NCI-H774 (cell line): ENCODE results near the gene TRRAP.
"Not testable (repeated sequence)": the region's sequence is repeated elsewhere in the genome, so short reads cannot be mapped to it uniquely, and the experiment has no call there.

Experiments
- DNase-seq: peaks from one replicate; lab custom pipeline; 2025; lab: John Stamatoyannopoulos, UW

TRRAP gene

DNA sequence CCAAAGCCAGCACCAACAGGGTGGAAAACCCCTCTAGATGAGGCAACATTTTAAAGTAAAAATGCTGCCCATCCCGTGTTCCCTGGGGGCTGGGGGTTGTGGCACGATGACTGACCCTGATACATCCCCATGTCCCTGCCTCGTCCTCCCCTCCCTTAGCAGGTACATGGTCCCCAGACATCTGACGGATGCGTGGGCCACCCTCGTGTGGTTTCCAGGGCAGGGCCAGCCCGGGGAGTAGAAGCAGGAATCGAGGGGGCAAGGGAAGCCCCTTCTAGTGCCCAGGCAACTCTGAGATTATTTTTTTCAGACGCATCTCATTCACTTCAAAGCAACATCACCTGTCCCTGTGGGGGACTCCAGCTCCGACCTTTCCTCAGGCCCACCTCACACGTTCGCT lies 12.0 kb upstream of the TRRAP start:
- DNase-seq: no peak

DNA sequence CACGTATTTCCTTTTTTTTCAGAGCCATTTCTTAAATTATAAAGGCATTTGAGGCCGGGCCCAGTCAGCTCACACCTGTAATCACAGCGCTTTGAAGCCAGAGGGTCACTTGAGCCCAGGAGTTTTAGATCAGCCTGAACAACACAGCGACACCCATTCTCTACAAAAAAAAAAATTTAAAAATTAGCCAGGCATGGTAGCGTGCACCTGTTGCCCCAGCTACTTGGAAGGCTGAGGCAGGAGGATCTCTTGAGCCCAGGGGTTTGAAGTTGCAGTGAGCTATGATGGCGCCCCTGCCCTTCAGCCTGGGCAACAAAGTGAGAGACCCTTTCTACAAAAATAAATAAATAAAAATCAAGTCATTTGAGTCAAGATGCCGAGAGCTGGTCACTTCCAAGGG lies 11.6 kb upstream of the TRRAP start:
- no peak for DNase-seq

DNA sequence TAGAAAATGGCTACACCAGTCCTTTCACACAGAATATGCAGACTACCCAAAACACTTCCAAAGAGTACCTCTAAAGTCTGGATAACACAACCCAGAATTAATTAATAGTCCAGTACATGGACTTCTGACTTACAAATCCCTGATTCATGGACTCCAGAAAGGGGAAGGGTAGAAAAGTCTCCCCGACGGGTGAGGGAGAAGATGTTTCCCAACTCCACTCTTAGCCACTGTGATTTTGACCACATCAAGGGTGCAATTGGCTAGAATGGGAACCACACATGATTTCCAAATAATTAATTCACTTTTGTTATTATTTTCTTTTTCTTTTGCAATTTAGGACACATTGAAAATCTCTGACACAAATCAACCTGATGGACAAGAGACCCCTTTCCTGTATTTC lies 9.9 kb upstream of the TRRAP start:
- no peak for DNase-seq

DNA sequence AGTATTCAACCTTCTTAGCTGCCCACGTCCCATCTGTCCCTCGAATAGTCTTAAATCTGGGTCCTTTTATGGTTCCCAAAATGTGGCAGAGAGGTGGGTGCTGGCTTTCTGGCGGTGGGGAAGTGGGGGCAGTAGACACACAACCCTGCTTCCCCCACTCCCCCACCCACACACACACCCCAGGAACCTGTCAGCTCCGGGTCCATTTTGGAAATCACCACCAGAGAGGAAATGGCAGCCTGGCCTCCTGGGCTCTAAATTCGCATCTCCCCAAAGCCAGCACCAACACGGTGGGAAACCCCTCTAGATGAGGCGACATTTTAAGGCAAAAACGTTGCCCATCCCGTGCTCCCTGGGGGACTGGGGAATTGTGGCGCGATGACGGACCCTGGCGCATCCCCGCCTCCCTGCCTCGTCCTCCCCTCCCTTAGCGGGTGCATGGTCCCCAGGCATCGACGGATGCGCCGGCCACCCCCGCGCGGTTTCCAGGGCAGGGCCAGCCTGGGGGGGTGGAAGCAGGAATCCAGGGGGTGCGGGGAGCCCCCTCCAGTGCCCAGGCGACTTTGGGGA lies 9.2 kb upstream of the TRRAP start:
- DNase-seq: no peak

DNA sequence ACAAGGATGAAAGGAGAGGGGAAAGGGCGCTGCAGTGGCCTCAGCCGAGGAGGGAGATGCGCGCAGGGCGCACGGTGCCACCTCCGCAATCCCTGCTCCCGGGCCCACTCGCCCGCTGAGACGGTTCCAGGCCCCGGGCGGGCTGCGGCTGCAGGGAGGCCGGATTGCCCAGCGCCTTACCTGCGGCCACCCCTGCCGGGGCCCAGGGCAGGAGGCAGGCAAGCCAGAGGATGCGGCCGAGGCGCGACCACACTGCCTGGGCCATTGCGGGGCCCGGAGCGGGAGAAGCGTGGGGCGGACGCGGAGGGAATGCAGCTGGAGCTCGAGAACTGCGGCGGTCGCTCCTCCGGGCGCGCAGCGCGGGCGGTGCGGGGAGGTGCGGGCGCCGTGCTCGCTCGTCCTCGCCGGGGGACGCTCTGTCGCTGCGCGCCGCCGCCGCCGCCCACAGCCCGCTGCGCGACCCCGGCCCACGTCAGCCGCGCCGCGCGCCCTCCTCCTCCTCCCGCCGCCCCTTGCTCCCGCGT lies 8.7 kb upstream of the TRRAP start, which contains the start of gene TMEM130:
TSS of gene TMEM130 (minus strand) at position 418 of the 524 bp plus-strand sequence. CDS start at position 265, 153 bp downstream.
- no peak for DNase-seq

DNA sequence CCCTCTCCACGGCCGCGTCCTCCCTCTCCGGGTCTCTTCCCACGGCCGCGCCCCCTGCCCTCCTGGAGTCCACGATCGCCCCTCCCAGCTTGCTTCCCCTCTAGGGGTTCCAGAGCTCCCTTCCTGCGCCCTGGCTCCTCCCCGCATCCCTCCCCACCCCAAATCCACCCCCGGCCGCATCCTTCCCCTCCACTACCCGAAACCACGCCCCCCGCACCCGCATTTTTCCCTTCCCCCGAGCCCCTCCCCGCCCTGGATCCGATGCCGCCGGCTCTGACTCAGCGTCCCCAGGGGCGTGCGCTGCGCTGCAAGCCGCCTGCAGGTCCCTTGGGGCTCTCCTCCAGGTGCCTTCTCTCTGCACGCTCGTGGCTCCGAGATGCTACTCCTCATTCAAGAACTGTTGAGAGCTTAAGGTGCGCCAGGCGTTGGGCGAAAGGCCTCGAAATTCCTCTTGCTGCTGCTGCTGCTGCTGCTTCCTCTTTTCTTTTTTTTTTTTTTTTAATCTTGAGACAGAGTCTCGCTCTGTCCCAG lies 8.1 kb upstream of the TRRAP start:
- DNase-seq: no peak

DNA sequence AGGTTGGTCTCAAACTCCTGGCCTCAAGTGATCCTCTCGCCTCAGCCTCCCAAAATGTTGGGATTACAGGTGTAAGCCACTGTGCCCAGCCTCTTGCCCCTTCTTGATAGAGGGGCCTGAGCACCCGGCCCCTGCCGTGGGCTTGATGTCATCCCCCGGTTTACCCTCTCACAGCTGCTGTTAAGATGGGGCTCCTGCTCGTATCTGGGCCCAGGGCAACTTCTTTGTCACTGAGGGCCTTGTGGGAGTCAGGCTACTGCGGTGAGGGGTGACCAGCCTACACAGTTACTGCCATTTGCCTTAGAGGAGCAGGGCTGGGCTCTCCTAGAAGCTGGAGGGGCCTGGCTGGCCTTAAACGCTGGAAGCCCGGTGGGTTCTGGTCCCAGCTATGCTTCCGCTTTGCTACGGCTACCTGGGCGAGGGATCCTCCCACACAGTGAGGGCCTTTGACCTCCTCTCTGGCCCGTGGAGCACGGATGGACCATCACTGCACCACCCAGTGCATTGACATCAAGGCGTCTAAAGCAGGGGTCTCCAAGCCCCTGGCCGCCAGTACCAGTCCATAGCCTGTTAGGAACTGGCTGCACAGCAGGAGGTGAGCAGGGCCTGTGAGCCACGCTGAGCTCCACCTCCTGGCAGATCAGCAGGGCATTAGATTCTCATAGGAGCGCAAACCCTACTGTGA lies 7.4 kb upstream of the TRRAP start:
- no peak for DNase-seq

DNA sequence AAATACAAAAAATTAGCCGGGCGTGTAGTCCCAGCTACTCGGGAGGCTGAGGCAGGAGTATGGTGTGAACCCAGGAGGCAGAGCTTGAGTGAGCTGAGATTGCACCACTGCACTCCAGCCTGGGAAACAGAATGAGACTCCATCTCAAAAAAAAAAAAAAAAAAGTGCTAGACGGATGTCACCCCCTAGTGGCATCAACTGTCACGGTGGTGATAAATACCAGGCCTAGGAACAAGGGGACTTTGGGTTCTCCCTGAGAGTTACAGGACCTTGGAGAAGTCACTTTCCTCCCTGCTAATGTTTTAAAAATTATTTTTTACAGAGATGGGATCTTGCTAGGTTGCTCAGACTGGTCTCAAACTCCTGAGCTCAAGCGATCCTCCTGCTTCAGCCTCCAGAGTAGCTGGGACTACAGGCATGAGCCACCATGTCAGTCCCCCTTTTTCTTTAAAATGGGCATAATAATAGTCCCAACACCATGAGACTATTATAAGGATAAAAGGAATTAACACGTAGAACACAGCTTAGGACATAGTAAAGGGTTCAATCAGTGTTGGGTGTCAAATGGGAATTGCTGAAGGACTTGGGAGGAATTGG lies 5.9 kb upstream of the TRRAP start:
- DNase-seq: no peak

DNA sequence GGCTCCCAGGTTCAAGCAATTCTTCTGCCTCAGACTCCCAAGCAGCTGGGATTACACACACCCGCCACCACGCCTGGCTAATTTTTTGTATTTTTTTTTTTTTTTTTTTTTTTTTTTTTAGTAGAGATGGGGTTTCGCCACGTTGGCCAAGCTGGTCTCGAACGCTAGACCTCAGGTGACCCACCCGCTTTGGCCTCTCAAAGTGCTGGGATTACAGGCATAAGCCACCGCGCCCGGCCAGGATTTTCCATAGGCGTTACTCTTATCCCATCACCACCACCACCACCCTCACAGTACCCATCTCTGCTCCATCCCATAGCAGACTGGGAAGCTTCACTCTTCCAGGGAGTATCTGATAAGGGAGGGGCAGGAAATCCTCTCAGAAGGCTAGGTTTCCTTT lies 4.7 kb upstream of the TRRAP start:
- DNase-seq: not testable (repeated sequence)

DNA sequence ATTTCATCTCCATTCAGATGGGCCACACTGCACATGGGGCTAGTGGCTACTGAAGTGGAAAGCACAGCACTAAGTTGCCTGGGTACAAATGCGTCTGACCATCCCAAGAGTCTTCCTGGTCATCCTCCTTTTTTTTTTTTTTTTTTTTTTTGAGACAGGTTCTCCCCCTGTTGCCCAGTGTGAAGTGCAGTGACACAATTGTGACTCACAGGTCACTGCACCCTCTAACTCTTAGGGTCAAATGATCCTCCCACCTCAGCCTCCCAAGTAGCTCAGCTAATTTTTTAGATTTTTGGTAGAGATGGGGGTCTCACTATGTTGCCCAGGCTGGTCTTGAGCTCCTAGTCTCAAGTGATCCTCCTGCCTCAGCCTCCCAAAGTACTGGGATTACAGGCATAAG lies 3.4 kb upstream of the TRRAP start:
- DNase-seq: no peak

DNA sequence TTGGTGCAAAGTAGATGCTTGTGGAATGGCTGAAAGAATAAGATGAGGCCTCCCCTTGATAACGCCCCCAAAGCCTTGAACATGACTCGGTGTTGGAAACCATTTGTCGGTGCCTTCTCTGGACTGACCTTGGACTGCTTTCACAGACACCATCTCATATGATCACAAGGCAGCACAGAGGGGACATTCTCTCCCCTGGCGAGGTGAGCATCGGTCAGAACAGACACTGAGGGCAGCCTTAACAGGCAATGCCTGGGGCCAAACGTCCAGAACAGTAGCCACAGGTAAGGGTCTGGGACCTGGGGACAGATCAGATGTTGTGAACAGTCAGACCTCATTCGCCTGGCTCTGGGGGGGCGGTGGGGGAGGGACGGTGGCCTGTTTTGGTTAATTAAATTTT lies 2.8 kb upstream of the TRRAP start:
- no peak for DNase-seq

DNA sequence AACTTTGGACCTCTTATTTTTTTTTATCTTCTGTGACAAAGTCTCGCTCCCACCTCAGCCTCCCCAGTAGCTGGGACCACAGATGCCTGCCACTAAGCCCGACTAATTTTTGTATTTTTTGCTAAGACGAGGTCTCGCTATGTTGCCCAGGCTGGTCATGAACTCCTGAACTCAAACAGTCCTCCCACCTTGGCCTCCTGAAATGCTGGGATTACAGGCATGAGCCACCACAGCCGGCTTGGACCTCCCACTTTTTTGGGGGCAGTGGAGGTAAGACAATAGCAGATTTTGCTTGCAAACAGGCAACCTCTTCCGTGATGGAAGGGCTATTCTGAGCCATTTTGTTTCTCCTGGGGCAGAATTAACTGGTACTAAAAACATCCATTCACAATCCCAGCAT lies 1.2 kb upstream of the TRRAP start:
- DNase-seq: no peak

DNA sequence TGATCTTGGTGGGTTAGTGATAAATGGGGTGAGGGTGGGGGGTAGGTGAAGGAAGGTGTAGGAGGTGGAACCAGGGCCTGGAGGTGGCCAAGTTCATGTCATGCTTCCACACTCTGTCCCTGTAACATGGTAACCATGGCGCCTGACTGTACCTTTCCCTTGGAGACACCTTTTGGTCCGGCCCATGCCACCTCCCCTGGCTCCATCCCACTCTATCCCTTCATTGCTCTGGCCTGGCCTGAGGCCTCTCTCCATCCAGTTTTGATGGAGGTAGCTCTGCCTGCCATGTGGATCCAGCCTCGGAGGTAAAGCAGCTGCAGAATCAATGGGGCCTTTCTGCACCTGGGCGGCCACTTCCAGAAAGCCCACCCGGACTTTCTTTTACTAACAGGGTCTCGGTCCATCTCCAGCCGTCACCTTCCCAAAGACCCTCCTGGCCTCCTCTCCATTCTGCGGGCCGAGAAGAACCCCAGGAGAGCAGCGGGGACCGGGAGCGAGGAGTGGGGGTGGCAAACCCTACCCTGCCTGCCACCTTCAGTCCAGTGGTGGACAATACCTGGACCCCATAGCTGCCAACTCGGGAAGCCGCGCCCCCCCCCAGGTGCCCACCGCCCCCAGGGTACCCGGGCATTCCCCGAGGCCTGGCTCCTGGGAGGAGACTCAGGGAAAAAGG lies 504 bp upstream of the TRRAP start:
- no peak for DNase-seq

DNA sequence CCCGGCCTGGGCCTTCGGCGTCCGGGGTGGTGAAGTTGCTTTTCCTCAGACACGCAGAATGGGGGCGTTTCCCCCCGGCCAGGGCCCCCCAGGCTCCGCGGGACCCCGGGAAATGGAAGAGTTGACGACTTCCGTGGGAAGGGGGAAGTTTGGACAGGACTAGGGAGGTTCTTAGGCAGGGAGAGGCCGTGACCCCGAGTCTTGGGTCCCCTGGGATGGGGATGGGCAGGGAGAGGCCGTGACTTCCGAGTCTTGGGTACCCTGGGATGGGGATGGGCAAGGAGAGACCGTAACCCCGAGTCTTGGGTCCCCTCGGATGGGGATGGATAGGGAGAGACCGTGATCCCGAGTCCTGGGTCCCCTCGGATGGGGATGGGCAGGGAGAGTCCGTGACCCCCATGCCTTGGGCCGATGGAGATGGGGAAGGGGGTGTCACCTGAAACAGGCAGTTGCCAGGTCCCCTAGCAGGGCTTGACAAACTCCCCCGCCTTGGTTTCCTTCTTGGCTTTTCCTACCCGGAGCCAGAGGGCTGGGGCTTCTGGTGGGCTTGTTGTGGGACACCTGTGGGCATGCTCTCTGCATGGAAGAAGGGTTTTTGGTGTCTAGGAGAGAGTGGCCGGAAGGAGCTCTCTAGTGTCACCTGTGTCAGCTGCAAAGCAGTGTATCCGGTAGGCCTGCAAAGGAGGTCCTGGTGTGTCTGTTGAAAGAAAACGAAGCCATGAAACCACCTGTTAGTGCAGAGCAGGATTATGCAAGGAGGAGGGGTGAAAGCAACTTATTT lies 1.1 kb downstream of the TRRAP start:
- peak; percentile 16 for DNase-seq

DNA sequence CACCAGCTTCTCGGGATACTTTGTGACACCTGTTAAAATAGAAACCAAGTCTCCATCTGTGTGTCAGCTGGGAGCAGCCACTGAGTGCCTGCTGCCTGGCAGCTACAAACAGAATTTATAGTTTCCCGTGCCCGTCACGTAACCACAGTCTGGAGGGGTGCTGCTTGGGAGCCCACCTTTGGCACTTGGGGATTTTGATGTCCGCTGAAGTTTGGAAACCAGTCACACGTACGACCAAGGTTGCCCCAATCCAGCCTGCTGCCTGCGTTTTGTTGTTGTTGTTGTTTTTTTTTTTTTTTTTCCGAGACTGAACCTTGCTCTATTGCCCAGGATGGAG lies 1.6 kb downstream of the TRRAP start:
- DNase-seq: no peak

DNA sequence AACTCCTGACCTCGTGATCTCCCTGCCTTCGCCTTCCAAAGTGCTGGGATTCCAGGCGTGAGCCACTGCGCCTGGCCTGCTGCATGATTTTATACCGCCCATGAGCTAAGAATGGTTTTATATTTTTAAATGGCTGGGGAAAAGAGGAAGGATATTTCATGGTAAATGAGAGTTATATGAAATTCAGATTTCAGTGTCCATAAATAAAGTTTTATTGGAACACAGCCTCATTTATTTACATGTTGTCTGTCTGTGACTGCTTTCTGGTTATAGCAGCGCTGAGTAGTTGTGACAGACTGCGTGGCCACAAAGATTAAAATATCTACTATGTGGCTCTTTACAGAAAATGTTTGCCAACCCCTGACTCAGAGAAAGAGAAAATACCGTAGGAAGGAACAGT lies 2.2 kb downstream of the TRRAP start:
- DNase-seq: no peak

DNA sequence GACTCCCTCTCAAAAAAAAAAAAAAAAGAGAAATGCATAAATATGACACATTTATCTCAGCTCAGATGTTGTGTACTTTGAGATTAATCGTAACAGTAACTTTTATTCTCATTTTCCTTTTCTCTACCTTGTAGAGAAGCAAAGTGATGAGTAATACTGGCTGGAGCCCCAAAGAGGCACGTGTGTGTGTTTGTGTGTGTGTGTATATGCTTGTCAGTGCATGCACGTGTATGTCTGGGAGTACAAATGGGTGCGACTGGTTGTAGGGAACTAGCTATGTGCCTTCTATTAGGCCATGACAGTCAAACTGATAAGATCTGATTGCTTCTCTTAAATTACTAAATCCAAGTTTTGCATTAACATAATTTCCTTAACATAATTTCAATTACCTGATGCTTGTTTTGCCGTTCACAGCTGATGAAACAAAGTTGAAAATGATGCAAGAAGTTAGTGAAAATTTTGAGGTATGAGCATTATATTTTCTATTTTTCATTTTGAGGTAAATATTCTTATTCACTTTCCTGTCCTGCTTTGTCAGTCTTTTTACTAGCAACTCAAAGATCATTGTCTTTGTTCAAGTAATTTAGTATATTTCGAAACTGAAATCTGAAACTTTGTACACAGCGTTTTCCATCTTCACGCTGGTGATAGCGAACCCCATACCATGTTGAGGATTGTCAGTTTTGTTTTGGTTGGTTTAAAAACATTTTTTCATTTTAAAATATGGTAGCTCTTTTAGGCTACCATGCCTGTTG lies 3.4 kb downstream of the TRRAP start:
- DNase-seq: no peak

DNA sequence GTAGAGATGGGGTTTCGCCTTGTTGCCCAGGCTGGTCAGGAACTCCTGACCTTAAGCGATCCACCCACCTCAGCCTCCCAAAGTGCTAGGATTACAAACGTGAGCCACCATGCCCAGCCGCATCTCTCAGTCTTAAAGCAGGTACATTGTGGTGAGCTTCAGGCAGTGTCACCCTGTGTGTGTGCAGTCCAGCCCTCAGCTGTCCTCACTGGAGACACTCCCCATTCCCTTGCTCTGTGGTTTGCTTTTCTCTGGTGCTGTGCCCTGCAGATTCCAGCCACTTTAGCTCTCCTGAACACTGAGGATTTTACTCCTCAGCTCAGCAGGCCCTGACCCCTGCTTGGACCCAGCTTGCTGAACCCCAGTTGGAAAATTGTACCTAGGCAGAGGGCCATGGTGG lies 6.1 kb downstream of the TRRAP start:
- no peak for DNase-seq

DNA sequence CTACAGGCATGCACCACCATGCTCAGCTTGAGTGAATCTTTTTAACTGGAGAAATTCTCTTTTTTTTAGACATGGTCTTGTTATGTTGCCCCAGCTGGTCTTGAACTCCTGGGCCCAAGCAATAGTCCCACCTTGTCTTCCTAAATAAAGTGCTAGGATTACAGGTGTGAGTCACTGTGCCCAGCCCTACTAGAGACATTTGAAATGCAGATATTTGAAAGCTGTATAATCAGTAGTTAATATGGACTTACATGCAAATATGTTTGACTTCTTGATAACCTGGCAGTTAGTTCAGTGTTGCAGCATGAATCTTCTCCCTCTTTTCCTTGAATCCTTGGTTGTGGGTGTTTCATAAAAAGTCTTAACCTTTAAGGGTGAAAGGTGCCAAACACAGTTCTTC lies 8.7 kb downstream of the TRRAP start:
- no peak for DNase-seq

DNA sequence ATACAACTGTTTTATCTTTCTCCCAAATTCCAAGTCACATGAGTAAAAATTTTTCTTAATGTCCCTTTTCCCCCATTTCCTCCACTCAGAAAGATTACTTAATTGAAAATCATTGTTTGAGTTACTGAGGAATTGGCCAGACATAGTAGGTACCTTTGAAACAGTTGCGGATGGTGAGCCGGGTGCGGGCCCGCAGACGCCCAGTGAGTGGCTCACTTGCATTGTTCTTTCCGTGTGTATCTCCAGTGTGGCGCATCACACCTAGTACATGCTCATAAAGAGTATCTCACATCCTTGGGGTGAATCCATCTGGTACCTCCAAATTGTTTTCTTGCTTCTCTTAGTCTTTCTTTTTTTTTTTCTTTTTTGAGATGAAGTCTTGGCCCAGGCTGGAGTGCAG lies 14.3 kb downstream of the TRRAP start:
- DNase-seq: no peak

DNA sequence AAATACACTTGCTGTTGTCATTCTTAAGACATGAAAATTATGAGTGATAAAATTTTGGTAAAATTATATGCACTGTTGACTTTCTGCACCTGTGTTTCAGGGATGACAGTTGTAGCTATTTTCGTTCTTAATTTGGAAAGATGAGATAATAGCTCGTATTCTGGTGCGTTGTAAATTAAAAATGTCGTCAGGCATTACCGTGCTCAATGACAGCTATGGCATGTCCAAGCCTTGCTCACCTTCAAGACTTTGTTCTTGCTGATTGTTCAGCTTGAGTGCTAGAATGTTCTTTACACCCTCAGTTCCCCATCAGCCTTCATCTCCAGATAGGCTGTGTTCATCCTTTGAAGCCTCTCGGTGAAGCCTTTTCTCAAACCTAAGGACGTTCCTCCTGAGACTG lies 21.5 kb downstream of the TRRAP start:
- no peak for DNase-seq
